GM18909 (cell line): ENCODE measurements around the gene SURF6.
"Not testable (repeated sequence)": the region's sequence is repeated elsewhere in the genome, so short reads cannot be mapped to it uniquely, and the experiment has no call there.

Experiments
- ATAC-seq: cut with Tn5 transposase; IDR thresholded peaks from one replicate; pipeline ENCODE4 v1.9.1; 2021; ENCODE audit warnings: mild to moderate bottlenecking; ENCODE audit not compliant: unreplicated experiment, poor library complexity

Gene SURF6

GRCh38 chr9:133329306-133330156, 6.5 kb downstream of the SURF6 start:
- ATAC-seq, result not testable (repeated sequence)

DNA sequence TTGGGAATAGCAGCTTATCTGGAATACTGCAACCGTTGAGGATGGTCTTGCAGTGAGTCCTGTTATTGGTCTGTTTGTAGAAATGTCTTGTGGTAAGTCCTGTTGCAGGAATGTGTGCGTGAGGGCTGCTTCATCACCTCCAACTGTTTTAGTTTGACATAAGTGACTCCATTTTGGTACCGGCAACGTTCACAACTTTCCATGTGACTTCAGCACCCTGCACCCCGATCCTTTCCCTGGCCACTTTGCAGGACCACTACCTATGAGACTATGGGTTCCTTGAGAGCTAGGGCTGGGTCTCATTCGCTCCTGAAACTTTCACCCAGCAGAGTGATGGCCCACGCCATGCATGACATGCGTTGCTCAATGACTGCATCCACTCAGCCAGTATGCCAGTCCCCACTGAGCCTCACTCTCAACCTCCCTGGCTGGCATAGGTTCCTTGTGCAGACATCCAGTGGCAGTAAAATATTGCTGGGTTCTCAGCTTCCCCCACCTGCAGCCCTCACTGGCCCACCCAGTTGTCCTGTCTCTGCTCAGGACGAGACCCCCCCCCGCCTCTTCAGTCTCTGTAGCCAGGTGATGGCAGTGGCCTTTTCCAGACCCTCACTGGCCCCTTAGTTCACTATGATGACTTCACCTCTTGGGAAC, 8.0 kb downstream of the SURF6 start:
- ATAC-seq, result no peak

- ATAC-seq, result not testable (repeated sequence)
Observed at GRCh38 chr9:133327021-133327420, 9.0 kb downstream of the SURF6 start.

GRCh38 chr9:133323991-133324703, 11.8 kb downstream of the SURF6 start:
- no peak for ATAC-seq

GRCh38 chr9:133323211-133323610, 12.8 kb downstream of the SURF6 start:
- ATAC-seq, result no peak

- no peak for ATAC-seq
Observed at GRCh38 chr9:133322701-133323100, 13.3 kb downstream of the SURF6 start.

DNA sequence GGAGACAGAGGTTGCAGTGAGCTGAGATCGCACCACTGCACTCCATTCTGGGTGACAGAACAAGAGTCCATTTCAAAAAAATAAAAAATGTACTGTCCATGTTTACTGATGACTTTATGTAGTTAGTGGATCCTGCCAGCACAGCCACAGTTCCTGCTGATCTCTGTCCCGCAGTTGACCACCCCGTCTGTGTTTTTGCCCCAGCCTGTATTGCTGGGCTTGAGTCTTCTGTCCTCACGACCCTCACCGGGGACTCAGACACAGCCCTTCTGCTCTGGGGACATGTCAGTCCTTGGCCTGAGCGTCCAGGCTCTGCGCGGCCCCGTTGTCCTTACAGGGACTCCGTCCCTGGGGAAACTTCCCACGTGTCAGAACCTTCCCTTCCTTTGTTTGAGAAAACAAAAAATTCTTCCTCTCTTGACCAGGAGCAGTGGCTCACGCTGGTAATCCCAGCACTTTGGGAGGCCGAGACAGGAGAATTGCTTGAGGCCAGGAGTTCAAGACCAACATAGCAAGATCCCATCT, 14.5 kb downstream of the SURF6 start:
- no peak for ATAC-seq

DNA sequence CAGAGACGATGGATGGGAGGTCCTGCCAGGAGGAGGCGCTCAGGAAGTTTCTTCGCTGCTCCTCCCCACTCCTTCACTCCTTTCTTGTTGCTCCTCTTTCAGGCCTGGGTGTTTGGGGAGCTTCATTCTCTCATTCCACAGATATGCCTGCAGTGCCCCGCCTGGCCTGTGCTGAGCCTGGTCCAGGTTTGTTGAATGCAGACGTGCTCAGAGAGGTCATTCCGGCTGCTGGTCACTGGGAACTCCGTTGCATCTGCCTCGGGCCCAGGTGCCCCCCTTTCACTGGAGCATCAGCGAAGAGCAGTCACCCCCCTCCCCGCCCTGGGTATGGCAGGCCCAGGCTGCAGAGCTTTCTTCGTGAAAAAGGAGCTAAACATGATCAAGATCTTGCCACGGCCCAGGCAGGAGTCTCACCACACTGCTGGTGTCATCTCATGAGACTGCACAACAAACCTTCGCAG, 15.5 kb downstream of the SURF6 start:
- ATAC-seq, result no peak

GRCh38 chr9:133317551-133317950, 18.4 kb downstream of the SURF6 start:
- ATAC-seq, result not testable (repeated sequence)

DNA sequence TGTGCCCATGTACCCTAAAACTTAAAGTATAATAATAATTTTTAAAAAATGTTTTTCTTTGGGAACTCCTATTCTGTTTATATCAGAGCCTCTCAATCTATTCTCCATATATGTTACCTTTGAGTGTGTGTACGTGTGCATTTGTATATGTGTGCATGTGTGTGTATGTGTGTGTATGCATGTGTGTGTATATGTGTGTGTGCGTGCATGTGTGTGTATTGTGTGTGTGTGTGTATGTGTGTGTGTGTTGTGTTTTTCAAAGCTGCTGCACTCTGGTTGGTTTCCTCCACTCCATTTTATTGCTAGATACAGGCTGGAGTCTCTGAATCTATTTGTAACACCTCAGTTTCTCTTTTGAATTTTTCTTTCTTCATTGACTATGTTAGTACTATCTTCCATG, 20.0 kb downstream of the SURF6 start:
- no peak for ATAC-seq

- ATAC-seq, result no peak
Observed at GRCh38 chr9:133309608-133310007, 26.4 kb downstream of the SURF6 start.

DNA sequence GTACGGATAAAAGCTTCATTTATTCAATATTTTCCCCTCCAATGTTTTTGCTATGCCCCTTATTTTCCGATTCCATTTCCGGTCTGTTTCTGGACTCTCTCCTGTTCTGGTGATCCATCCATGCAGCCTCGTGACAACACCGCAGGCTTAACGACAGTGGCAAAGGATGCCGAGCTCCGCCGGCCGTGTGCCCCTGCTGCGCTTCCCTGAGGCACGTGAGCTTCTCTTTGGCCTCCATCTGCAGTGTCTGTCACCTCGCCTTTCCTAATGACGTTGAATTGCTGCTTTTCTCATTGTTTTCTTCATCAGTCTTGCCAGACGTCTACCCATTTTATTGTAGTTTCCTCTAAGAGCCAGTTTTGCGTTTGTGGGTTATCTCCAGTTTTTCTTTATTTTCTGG, 28.7 kb downstream of the SURF6 start:
- ATAC-seq, result no peak

GRCh38 chr9:133306242-133307204, 29.5 kb downstream of the SURF6 start:
- no peak for ATAC-seq

GRCh38 chr9:133305731-133306130, 30.3 kb downstream of the SURF6 start:
- ATAC-seq, result no peak

- ATAC-seq, result no peak
Observed at GRCh38 chr9:133304477-133305377, 31.3 kb downstream of the SURF6 start.

DNA sequence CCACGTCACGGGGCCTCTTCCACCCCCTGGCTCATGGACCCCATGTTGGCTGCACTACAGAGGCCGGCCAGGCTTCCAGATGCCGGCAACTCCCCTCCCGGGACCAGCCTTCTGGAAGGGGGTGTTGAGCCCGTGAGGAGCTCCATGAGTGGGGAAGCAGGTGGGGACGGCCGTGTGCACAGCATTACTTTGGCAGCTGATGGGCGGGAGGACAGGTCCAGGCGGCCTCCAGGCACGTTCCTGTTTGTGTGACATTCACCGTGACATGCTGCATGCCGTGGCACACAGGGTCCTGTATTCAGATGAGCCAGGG, 31.9 kb downstream of the SURF6 start:
- ATAC-seq, result no peak

- ATAC-seq, result no peak
Observed at GRCh38 chr9:133303266-133304157, 32.5 kb downstream of the SURF6 start.
